DND-41 (cell line): Measurements from ENCODE around the gene ZC3H18.

Source experiments
- ATAC-seq: fragments of 200-7000 bp; cut with Tn5 transposase; 3 replicates; pipeline ENCODE4 v1.9.1; 2021; ENCODE audit warnings: low read depth; ENCODE audit not compliant: insufficient read depth
- DNase-seq: peaks from one replicate; pipeline ENCODE4 v3.0.0-alpha.2; 2020
- H2AFZ ChIP-seq: 2 replicates; pipeline ENCODE4 v1.6.0; 2012; ENCODE audit warnings: low read depth, low read length
- H3K27ac ChIP-seq: 2 replicates; pipeline ENCODE4 v1.5.1; 2012; ENCODE audit warnings: low read length, inconsistent platforms
- H3K27me3 ChIP-seq: fragments of 200-600 bp; sonication (generic); 2 replicates; pipeline ENCODE4 v1.6.0; 2012; ENCODE audit warnings: low read length, mild to moderate bottlenecking, inconsistent platforms; ENCODE audit not compliant: insufficient read depth, poor library complexity
- H3K36me3 ChIP-seq: 2 replicates; pipeline ENCODE4 v1.5.1; 2012; ENCODE audit warnings: low read length, inconsistent platforms; ENCODE audit not compliant: insufficient read depth
- H3K4me1 ChIP-seq: 2 replicates; pipeline ENCODE4 v1.5.1; 2012; ENCODE audit warnings: mild to moderate bottlenecking, low read length; ENCODE audit not compliant: insufficient read depth
- H3K4me2 ChIP-seq: 2 replicates; pipeline ENCODE4 v1.6.0; 2012; ENCODE audit warnings: mild to moderate bottlenecking, moderate library complexity, low read length, inconsistent platforms; ENCODE audit not compliant: insufficient read depth
- H3K4me3 ChIP-seq, 2 experiments: fragments of 200-600 bp in 1 of 2; shearing (Covaris generic) in 1 of 2; 2 replicates each; pipeline ENCODE4 v1.5.1; 2012 to 2016; ENCODE audit warnings: inconsistent platforms in 2 of 2, low read length in 2 of 2, mild to moderate bottlenecking in 2 of 2, low read depth in 1 of 2, moderate library complexity in 1 of 2
- H3K79me2 ChIP-seq: 2 replicates; pipeline ENCODE4 v1.6.0; 2012; ENCODE audit warnings: low read length, inconsistent platforms; ENCODE audit not compliant: insufficient read depth
- H3K9ac ChIP-seq: 2 replicates; pipeline ENCODE4 v1.6.0; 2012; ENCODE audit warnings: low read depth, mild to moderate bottlenecking, inconsistent platforms, low read length, moderate library complexity
- H3K9me3 ChIP-seq: 2 replicates; pipeline ENCODE4 v1.5.1; 2012; ENCODE audit warnings: low read length, moderate library complexity, mild to moderate bottlenecking, inconsistent platforms; ENCODE audit not compliant: insufficient read depth, severe bottlenecking
- H4K20me1 ChIP-seq: 2 replicates; pipeline ENCODE4 v1.6.0; 2012; ENCODE audit warnings: low read length; ENCODE audit not compliant: insufficient read depth
- CTCF ChIP-seq: IDR thresholded peaks from 2 replicates; pipeline ENCODE4 v1.5.1; 2012; ENCODE audit warnings: borderline replicate concordance, low read length, moderate library complexity, mild to moderate bottlenecking; ENCODE audit not compliant: poor library complexity, severe bottlenecking; ENCODE audit errors: extremely low read depth
- EZH2 ChIP-seq: IDR thresholded peaks from 3 replicates; pipeline ENCODE4 v1.6.1; 2012; ENCODE audit warnings: borderline replicate concordance, low read depth, mild to moderate bottlenecking, moderate library complexity, low read length, inconsistent platforms; ENCODE audit not compliant: severe bottlenecking

ZC3H18 gene

DNA sequence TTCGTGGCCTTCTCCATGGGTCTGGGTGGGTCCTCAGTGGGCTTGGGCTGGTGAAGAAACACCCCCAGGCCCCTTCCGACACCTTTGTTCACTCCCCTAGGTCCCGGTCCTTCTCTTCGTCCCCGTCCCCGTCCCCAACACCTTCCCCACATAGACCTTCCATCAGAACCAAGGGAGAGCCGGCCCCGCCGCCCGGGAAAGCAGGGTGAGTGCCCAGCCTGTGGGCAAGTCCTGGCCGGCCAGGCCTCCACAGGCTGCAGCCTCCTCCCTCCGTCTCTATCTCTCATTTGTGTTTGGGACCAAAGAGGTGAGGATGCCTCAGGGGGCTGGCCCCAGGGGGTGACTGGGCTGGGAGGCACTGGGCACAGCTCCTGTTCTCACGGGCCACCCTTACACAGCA lies 53.7 kb downstream of the ZC3H18 start:
- Histone ChIP-seq H4K20me1 (peaks cover 44% of the 10 kb centered on the region), H3K79me2 (peaks cover 12% of the 10 kb centered on the region), H3K4me3 (no peak overlapping the region), H2AFZ (no peak overlapping the region), H3K27me3 (no peaks in the 10 kb centered on the region), H3K4me2 (no peak overlapping the region), H3K36me3 (peaks cover 89% of the 10 kb centered on the region), H3K4me1 (no peaks in the 10 kb centered on the region), H3K27ac (no peak overlapping the region), H3K9ac (no peak overlapping the region), H3K9me3 (no peaks in the 10 kb centered on the region)
- no peak for ATAC-seq
- no peak for TF ChIP-seq CTCF
- TF ChIP-seq EZH2, result no peak
- DNase-seq, result no peak

GRCh38 chr16:88624481-88624880 lies 54.3 kb downstream of the ZC3H18 start:
- no peak for DNase-seq
- H3K9me3 ChIP-seq, result no peaks in the 10 kb centered on the region
- peaks cover 6% of the 10 kb centered on the region; the same call in 1 of the 2 replicates for H3K79me2 ChIP-seq
- H3K36me3 ChIP-seq, result peaks cover 86% of the 10 kb centered on the region
- TF ChIP-seq EZH2 (no peak), CTCF (no peak)
- H3K4me1 ChIP-seq, result no peaks in the 10 kb centered on the region
- no peak overlapping the region for H3K4me3 ChIP-seq
- H3K27ac ChIP-seq, result no peak overlapping the region
- ATAC-seq, result no peak
- H3K4me2 ChIP-seq, result no peak overlapping the region
- peaks cover 39% of the 10 kb centered on the region for H4K20me1 ChIP-seq
- H3K9ac ChIP-seq, result no peak overlapping the region
- no peak overlapping the region for H2AFZ ChIP-seq
- no peaks in the 10 kb centered on the region for H3K27me3 ChIP-seq

DNA sequence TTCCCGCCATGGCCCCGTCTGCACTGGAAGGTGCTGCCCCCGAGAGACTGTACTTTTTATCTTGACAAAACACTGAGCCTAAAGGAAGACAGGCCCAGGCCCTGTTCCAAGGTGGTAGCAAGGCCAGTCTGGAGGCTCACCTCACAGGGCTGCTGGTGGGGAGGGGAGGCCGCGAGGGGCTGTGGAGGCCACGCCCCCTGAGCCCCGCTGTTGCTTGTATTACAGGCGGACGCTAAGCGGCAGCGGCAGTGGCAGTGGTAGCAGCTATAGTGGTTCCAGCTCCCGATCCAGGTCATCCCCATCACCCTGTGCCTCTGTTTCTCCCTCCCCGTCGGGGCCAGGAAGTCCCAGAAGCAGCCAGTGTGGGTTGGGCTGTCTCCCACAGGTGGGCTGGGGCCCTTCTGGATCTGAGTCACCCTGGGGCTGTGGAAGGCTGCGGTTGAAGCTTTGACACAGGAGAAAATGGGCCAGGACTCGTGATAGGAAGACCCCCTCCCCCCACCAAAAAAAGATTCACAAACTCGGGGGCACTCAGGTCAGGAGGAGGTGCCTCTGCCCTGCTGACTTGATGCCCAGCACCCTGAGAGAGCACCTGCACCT lies 54.9 kb downstream of the ZC3H18 start:
- no peaks in the 10 kb centered on the region; the same call in 1 of the 2 replicates for H3K79me2 ChIP-seq
- no peaks in the 10 kb centered on the region for H3K27me3 ChIP-seq
- H3K36me3 ChIP-seq, result peaks cover 86% of the 10 kb centered on the region
- DNase-seq (no peak), ATAC-seq (no peak)
- no peak overlapping the region for H3K4me3 ChIP-seq
- H4K20me1 ChIP-seq, result peaks cover 33% of the 10 kb centered on the region
- H3K9ac ChIP-seq, result no peak overlapping the region
- H3K9me3 ChIP-seq, result no peaks in the 10 kb centered on the region
- H3K4me2 ChIP-seq, result no peak overlapping the region
- H2AFZ ChIP-seq, result no peak overlapping the region
- H3K27ac ChIP-seq, result no peak overlapping the region
- H3K4me1 ChIP-seq, result no peaks in the 10 kb centered on the region
- TF ChIP-seq CTCF, result no peak
- no peak for TF ChIP-seq EZH2

- no peaks in the 10 kb centered on the region for H3K9me3 ChIP-seq
- H3K36me3 ChIP-seq, result peaks cover 96% of the 10 kb centered on the region
- no peak overlapping the region for H3K4me2 ChIP-seq
- H3K4me3 ChIP-seq, result no peak overlapping the region
- TF ChIP-seq EZH2 (no peak), CTCF (no peak)
- no peak overlapping the region for H3K27ac ChIP-seq
- ATAC-seq, result no peak
- H3K9ac ChIP-seq, result no peak overlapping the region
- no peaks in the 10 kb centered on the region for H3K79me2 ChIP-seq
- H4K20me1 ChIP-seq, result peaks cover 35% of the 10 kb centered on the region
- no peaks in the 10 kb centered on the region for H3K27me3 ChIP-seq
- DNase-seq, result no peak
- H2AFZ ChIP-seq, result no peak overlapping the region
- H3K4me1 ChIP-seq, result no peaks in the 10 kb centered on the region
Observed at GRCh38 chr16:88626646-88627045, 56.4 kb downstream of the ZC3H18 start.
